Esophagus squamous epithelium (tissue), 4 donors: ENCODE results near the gene TECPR2.

Experiments
- CTCF ChIP-seq, 6 experiments: fragments of 450-650 bp in 4 of 6; fragments of 200-600 bp in 2 of 6; sonication (generic) in 2 of 6; IDR thresholded peaks; one replicate each; pipeline ENCODE4 v1.5.1; 2016 to 2019; ENCODE audit warnings: antibody characterized with exemption in 6 of 6, mild to moderate bottlenecking in 4 of 6, moderate library complexity in 4 of 6
- POLR2A ChIP-seq, 4 donors: fragments of 450-650 bp; IDR thresholded peaks; one replicate each; pipeline ENCODE4 v1.6.1; 2017; ENCODE audit warnings: antibody characterized with exemption in 4 of 4, mild to moderate bottlenecking in 4 of 4, moderate library complexity in 3 of 4

GRCh38 chr14:102418169-102418852, 55.6 kb downstream of the TECPR2 start:
- TF ChIP-seq POLR2A (IDR thresholded peaks at IDR 0.05): no peak
- no peak for TF ChIP-seq CTCF (IDR thresholded peaks at IDR 0.05)
